Measurements from ENCODE around the gene TXNDC8.
"Not testable (repeated sequence)": the region's sequence is repeated elsewhere in the genome, so short reads cannot be mapped to it uniquely, and the experiment has no call there.

Gene TXNDC8

DNA sequence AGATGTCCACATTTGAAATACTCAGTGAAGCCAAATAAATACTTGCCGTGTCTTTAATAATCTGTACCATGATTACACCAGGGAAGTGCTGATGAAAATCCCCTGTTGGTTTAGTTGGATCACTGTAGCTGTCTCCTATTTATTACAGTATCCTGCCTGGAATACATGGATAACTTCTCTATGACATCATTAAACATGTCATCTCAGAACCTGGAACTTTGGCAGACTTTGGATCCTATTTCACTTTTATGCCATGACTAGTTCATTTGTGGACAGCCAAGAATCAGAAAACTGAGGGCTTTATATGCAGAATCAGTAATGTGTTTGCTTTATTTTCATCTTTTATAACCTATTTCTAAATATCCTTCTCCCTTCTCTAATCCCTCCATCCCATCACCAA lies at the start of gene TXNDC8:
TXNDC8 (minus strand) TSS at position 137 of the 400 bp plus-strand sequence.
- no peak for DNase-seq

DNA sequence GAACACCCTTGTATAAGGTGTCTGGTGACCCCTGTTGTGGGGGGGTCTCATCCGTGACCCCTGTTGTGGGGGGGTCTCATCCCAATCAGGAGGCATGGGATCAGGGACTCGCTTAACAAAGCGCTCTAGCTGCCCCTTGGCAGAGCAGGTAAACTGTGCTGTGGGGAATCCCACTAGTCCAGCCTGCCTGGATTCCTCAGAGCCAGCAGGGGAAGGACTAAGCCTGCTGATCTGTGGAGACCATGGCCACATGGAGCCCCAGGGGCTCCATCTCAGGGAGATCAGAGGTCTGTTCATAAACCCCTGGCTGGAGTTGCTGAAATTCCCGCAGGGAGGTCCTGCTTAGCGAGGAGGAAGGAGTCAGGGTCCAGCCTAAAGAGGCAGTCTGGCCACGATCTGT lies 45.8 kb upstream of the TXNDC8 start:
- no peak for DNase-seq

DNA sequence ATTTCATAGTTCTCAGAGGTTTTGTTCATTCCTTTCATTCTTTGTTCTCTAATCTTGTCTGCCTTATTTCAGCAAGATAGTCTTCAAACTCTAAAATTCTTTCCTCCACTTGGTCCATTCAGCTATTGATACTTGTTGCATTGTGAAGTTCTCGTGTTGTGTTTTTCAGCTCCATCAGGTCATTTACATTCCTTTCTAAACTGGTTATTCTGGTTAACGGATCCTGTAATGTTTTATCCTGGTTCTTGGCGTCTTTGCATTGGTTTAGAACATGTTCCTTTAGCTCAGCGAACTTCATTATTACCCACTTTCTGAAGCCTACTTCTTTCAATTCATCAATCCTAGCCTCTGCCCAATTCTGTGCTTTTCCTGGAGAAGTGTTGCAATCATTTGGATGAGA lies 45.1 kb upstream of the TXNDC8 start:
- no peak for DNase-seq

DNA sequence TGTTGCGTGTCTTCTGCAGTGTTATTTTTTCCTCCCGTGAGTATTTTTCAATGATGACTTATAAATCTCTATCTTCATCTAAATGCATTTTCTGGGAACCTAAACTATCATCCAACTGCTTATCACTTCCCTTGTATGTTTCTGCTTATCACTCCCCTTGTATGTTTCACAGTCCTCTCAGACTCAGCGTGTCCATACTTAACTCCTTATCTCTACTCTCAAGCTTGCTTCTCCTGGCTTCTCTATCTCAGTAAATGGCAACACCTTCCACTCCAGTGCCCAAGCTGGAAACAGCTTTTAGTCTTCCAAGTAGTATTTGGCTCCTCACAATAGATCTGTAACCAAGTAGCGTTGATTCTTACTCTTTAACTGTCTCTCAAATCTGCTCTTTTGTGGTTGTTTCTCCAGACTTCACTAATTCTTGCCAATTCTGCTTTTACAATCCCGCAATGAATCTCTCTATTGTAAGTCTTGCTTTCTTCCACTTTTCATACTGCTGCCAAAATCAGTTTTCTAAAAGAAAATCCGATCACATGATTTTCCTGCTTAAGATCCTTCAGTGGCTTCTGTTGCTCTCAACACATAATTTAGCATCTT lies 33.8 kb upstream of the TXNDC8 start:
- no peak for DNase-seq

DNA sequence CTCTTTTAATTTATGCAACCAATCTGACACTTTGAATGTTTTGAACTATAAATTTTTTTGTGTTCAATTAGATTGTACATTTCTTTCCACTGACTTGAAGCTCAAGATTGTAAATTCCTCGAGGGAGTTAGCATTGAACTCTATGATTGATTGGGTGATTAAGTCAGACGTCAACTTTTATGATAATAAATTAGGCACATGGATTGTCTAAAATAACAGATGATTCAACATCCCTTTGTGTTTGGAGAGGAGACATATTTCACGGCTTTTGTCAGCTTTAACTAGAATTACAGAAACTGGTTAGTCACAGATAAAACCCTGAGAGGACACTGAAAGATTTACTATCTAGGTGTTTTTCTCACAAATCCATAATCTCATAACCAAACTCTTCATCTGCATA lies 32.7 kb upstream of the TXNDC8 start:
- no peak for DNase-seq

DNA sequence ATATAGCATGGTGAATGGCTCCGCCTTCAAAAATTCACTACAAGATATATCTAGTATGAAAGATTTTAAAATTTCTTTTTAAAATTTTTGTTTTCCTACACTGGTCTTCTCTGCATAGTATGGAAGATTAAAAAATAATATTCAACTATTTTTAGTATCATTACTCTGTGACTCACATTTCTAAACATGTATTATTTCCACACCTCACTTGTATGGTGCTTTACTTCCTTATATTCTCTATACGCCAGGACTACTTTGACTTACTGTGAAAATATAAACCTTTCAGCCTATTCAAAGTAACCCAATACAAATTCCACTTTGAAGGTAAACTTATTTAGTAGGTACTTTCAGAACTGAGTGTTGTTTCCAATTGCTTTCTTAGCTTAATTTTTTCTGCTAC lies 26.8 kb upstream of the TXNDC8 start:
- DNase-seq, result no peak

DNA sequence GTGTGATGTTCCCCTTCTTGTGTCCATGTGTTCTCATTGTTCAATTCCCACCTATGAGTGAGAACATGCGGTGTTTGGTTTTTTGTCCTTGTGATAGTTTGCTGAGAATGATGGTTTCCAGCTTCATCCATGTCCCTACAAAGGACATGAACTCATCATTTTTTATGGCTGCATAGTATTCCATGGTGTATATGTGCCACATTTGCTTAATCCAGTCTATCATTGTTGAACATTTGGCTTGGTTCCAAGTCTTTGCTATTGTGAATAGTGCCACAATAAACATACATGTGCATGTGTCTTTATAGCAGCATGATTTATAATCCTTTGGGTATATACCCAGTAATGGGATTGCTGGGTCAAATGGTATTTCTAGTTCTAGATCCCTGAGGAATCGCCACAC lies 21.3 kb upstream of the TXNDC8 start:
- not testable (repeated sequence) for DNase-seq

DNA sequence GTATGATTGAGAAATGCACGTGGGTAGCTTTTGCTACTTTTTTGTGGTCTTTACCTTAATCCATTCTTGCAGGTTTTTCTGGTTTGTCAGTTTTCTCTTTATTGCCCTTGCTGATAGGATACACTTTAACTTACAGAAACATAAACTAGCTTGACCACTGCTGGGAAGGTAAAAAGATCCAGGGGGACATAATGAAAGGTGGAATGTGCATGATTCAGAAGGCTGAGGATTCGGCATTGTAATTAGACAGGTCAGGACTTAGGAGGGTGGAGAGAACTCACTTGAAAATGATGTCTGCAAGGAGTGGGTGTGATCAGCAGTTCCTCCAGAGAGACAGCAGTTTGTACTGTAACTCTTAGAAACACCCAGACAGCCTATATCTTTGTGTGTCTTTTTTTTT lies 19.8 kb upstream of the TXNDC8 start:
- no peak for DNase-seq

DNA sequence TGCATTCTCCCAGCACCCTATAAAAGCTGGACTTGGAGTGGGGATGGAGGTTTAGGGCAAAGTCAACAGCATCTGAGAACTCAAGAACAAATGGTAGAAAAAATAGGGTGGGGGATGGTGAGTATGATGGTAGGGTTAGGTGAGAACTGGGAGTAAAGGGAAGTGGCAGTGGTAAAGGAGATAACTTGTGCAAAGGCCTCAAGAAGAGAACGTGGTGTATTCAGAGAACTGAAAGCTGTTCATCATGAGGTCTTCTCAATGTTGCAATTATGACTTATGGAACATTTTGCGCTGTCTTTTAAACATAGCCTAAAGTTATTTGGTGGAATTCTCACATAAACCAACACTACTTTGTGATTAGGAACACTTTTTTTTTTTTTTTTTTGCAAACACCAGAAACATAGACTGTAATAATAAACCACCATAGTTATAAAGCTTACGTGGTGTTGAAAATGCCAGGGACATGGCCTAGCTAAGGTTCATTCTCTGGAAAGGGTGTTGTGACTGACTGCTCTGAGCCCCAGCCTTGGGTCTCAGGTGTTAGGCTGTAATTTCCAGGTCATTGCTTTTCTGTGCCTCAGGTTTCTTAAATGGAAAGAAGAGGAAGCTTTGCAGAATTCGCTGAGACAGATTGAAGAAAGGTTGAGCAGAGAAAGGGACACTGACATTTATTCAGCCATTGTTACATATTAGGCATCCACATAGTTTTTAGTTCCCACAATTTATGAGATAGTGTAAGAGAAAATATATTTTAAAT lies 19.2 kb upstream of the TXNDC8 start:
- no peak for DNase-seq

DNA sequence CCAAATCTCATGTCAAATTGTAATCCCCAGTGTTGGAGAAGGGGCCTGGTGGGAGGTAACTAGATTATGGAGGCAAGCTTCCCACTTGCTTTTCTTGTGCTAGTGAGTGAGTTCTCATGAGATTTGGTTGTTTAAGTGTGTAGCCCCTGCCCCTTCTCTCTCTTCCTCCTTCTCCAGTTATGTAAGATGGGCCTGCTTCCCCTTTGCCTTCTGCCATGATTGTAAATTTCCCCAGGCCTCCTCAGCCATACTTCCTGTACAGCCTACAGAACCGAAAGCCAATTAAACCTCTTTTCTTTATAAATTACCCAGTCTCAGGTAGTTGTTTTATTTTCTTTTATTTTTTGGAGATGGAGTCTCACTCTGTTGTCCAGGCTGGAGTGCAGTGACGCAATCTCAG lies 18.2 kb upstream of the TXNDC8 start:
- DNase-seq, result no peak

DNA sequence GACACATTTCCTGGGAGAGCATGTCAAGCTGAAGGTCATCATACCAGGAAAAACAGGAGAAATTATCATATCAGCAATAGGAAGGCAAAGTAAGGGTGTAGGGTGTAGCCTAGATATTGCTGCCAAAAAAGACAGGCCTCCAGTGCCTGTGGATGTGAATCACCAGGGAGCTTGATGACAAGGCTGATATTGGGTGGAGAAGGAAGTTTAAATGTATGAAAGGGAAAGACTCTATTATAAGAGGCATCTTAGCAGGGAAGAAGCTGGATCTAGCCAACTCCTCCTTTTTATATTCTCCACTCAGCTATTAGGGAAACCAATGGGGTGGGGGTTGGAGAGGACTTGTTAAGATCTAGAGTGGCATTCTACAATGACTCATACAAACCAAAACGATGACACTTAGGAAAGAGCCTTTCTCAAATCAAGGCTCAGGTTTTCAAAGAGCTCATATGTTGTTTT lies 13.4 kb upstream of the TXNDC8 start:
- DNase-seq, result no peak

DNA sequence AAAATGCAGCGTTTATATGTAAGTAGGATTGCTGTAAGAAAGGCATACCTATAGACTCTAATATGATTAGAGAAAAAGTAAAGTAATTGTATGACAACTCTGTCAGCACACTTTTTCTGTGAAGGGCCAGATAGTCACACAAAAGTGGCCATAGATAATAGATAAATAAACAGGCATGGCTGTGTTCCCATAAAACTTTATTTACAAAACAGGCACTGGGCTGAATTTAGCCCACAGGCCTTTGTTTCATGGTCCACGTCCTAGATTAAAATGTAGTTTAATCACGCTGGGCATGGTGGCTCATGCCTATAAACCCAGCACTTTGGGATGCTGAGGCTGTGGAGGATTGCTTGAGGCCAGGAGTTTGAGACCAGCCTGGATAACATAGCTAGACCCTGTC lies 8.7 kb upstream of the TXNDC8 start:
- no peak for DNase-seq

DNA sequence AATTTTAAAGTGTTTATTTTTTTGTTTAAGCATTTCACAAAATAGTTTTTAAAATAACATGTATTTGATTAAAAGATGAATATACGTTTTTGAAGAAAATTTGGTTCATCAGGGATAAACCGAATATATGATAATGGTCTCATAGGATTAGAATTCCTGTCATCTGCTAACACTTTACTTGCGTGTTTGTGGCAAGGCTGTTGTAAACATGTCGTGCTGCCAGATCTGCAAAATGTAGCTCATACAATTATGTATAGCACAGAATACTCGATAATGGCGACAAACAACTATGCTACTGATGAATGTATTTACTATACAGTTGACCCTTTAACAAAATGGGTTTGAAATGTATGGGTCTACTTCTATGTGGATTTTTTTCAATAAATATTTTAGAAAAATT lies 7.2 kb upstream of the TXNDC8 start:
- DNase-seq, result no peak

DNA sequence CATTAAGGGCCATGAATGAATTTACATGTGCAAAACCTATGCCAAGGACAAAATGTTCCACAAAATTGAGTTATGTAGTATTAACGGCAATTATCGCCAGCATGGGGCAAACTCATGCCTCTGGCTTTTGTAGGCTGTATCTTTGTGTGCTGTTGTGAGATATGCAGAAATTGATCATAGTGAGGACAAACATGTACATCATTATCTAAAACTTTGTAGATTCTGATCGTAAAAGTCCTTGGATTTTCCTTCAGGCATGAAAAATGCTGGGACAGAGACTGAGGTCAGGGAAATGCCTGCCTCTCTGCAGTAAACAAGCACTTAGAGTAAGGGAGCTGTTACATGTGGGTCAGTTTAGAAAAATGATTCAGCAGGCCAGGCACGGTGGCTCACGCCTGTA lies 5.9 kb upstream of the TXNDC8 start:
- DNase-seq, result no peak

DNA sequence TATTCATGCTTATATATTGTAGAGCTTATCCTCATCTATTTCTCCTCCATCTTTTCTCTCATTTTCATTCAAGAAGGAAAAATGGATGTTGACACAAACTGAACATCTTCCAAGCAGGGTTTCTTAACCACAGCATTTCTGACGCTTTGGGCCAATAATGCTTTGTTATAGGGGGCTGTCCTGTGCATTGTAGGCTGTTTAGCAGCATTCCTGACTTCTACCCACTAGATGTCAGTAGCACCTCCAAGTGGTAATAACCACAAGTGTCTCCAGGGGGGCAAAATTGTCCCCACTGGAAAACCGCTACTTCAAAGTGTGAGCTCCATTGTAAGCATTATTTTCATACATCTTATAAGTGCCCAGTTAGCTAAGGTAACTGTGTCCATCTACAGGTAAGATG lies 2.6 kb upstream of the TXNDC8 start:
- no peak for DNase-seq

DNA sequence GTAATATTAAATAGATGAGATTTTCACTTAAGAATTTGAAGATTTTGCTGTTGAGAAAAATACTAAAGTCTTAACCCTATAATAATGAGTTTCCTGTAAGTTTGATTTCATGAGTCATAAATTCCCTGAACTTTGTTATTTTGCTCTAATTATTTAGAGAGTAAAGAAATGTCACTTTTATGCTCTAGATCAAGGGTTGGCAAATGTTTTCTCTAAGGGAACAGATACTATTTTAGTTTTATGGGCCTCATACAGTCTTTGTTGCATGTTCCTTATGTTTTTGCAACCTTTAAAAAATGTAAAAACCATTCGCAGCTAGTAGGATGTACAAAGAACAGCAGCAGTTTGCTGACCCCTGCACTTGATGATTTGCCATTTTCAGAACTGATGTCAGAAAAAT lies 480 bp upstream of the TXNDC8 start:
- no peak for DNase-seq

DNA sequence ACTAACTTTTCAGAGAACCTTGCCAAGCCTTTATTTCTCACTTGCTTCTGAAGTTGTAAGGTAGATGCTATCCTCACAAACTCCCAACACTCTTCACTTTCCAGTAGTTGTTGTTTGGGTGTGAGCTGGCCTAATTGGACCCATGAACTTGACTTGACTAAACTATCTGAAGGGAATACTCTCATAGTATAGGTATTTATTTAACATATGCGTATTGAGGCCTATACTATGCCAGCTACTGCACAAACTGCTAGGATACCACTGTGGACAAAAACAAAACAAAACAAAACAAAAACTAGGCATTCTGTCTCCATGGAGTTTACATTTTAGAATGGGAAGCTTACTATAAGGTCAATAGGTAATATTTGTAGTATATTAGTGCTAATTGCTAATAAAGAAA lies 1.3 kb downstream of the TXNDC8 start:
- no peak for DNase-seq

DNA sequence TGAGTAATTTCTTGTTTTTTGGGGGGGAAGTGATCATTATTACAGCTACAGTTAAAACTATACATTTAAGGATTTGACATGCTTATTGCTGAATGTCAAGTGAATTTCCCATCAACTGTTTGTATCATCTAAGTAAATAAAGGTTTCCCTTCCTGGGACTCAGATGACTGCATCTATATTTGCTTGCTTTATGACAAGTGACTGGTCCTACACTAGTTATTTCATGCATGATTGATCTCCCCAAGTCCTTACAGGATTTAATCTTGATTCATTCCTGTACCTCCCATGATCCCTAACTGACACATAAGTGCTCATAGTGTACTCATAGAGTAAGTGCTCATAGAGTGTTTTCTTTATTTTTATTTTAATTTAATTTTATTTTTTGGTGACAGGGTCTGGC lies 2.8 kb downstream of the TXNDC8 start:
- no peak for DNase-seq

DNA sequence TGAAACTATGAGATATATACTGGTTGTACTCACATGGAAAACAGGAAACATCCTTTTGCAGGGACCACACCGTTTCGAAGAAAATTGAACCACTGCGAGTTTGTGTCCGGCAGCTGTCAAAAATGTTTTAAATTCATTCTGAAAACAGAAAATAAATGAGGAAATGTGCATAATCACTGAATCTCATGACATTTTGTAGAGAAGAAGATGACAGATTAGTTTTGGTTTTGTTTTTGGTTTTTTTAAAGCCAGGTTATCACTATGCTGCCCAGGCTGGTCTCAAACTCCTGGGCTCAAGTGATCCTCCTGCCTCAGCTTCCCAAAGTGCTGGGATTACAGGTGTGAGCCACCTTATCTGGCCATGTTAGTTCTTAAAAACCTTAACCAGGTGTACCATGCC lies 3.5 kb downstream of the TXNDC8 start:
- DNase-seq, result no peak

DNA sequence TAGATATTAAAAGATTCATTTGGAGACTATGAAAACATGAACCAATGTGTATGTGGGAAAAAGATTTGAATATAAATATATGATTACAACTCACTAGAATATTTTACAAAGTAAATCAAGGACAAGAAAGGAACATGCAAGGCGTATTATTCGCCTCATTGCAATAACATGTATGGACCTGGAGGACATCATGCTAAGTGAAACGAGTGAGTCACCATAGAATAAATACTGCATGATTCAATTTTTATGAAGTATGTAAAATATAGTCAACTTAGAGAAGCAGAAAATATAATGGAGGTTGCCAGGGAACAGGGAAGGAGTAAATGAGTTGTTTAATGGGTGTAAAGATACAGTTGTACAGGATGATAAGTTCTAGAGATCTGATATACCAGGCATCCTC lies 4.9 kb downstream of the TXNDC8 start:
- DNase-seq, result no peak

DNA sequence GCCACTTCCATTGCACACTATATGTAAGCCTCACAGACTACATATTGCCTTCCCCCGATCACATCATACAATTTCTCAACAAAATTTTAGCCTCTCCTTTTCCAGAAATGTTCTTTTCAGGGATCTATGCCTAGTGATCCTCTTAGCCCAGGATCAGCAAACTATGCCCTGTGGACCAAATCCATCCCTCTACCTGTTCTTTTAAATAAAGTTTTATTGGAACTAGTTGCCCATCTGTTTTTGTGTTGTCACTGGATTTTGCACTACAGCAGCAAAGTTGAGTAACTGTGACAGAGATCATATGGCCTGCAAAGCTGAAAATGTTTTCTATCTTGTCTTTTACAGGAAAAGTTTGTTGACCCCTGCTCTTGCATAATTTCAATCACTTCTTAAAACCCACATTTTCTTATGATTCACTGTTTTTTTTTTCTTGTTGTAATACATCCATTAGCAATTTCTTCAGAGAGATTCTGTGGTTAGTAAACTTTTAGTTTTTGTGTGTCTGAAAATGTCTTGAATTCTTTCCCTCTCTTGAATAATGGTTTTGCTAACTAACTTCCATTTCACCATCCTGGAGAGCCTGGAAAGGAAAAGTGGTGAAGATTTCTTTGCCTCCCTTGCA lies 7.1 kb downstream of the TXNDC8 start:
- DNase-seq, result no peak

DNA sequence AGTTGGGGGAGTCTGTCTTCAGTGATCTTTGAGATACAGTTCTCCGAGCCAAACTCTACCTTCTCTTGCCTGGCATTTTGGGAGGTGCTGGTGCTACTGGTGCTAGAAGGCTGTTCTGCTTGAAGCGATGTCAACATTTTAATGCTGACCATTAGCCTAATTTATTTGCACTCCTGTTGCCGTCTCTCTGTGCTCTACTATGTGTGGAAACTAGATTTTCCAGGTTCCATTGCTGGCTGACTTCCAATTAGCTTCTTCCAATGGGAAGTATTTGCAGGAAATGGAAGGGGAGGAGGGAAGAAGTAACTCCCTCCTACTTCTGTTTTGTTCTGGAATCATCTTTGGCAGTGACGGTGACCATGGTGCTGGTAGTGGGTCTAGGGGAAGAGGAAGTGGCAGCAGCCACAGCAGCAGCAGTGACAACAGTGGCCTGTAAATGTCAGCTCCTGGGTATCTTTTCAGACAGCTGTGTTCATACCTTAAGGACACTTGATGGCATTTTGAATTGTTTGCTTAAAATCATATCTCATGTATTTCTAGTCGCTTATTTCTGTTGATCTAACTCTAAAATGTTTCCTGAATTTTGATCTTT lies 7.9 kb downstream of the TXNDC8 start:
- no peak for DNase-seq

DNA sequence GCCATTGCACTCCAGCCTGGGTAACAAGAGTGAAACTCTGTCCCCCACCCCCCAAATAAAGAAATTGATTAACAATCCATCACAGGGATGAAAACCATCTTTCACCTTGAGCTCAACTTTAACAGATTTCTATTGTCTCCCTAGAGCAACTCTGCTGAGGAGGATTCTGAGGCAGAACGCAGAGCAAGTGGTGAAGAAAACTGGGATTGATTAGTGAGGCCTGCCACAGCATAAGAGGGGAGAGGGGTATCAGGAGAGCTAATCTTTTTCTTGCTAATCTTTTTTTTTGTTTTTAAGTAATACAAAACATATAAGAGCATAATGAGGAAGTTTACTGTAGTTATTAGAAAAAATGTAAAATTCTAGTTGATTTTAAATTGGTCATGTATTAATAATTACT lies 8.9 kb downstream of the TXNDC8 start:
- no peak for DNase-seq

DNA sequence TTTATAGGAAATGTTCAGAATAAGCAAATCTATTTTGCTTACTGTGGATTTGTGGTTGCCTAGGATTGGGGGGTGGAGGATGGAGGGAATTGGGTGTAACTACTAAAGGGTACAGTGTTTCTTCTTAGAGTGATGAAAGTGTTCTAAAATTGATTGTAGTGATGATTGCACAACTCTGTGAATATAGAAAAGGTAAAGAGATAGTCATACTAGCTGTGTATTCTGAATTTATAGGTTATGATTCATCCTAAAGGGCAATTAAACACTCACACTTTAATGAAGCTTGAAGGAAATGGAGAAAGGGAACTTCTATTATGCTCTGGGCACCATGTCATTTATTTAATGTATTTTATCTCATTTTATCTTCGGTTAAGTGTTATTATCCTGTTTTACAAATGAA lies 9.9 kb downstream of the TXNDC8 start:
- no peak for DNase-seq
